Kasumi-1 (cell line): ENCODE data around the gene SMARCA4.
"Not testable (repeated sequence)": the region's sequence is repeated elsewhere in the genome, so short reads cannot be mapped to it uniquely, and the experiment has no call there.

Experiments
- DNase-seq, 2 experiments: peaks; one replicate each; lab custom pipeline; 2025; lab: John Stamatoyannopoulos, UW

SMARCA4 gene

DNA sequence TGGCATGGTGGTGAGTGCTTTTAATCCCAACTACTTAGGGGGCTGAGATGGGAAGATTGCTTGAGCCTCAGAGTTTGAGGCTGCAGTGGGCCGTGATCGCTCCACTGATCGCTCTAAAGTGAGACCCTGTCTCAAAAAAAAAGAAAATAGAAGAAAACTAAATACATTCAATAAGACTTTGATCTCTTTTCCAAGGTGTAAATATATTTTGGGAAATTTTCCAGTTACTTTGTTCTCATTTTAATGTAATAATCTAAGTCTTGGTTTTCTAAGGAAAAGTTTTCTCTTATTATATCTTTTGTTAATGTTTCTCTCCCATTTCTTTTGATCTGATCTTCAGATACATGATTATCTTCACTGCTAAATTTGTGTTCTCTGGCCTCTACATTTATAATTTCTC lies 138.0 kb downstream of the SMARCA4 start:
- no peak for DNase-seq

DNA sequence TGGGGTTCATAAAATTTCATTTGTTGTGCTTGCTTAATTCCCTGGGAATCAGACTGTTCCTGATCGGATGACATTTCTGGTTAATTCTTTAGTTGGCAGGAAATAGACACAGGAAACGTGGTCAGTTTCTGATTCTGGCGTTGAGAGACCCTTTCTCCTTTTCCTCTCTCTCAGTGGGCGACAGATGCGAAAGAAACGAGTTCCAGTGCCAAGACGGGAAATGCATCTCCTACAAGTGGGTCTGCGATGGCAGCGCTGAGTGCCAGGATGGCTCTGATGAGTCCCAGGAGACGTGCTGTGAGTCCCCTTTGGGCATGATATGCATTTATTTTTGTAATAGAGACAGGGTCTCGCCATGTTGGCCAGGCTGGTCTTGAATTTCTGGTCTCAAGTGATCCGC lies 139.2 kb downstream of the SMARCA4 start:
- no peak for DNase-seq

DNA sequence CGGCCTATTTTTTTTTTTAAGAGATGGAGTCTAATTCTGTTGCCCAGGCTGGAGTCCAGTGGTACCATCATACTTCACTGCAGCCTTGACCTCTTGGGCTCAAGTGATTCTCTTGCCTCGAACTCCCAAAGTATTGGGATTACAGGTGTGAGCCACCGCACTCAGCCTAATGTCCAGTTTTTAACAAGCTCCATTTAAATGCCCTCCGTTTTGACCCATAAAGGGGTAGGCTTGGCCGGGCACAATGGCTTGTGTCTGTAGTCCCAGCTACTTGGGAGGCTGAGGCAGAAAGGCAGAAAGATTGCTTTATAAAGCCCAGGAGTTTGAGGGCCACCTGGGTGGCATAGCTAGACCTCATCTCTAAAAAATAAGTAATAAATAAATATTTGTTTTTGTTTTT lies 140.2 kb downstream of the SMARCA4 start:
- no peak for DNase-seq

DNA sequence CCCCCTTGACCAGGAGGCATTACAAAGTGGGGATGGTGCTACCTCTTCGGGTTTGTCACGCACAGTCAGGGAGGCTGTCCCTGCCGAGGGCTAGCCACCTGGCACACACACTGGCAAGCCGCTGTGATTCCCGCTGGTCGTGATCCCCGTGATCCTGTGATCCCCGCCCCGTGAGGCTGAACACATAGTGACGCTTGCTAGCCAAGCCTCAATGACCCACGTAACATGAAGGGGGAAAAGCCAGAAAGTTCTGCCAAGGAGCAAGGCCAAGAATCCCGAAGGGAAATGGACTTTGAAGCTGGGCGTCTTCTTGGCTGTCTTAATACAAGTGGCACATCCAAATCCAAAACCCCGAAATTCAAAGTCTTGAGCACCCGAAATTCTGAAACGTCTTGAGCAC lies 142.1 kb downstream of the SMARCA4 start:
- DNase-seq = no peak

DNA sequence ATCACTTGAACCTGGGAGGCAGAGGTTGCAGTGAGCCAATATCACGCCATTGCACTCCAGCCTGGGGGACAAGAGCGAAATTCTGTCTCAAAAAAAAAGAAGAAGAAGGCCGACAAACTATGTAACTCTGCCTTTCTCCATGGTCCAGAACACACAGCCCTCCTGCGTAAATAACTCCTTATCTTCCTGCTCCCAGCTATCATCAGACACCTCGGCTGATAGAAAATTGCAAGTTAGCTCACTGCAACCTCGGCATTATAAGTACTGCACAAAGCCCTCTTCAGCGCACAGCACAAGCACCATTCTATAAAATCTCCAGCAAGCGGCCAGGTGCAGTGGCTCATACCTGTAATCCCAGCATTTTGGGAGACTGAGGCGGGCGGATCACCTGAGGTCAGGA lies 142.8 kb downstream of the SMARCA4 start:
- DNase-seq = not testable (repeated sequence)

DNA sequence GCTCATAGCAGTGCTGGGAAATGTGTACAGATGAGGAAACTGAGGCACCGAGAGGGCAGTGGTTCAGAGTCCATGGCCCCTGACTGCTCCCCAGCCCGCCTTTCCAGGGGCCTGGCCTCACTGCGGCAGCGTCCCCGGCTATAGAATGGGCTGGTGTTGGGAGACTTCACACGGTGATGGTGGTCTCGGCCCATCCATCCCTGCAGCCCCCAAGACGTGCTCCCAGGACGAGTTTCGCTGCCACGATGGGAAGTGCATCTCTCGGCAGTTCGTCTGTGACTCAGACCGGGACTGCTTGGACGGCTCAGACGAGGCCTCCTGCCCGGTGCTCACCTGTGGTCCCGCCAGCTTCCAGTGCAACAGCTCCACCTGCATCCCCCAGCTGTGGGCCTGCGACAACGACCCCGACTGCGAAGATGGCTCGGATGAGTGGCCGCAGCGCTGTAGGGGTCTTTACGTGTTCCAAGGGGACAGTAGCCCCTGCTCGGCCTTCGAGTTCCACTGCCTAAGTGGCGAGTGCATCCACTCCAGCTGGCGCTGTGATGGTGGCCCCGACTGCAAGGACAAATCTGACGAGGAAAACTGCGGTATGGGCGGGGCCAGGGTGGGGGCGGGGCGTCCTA lies 144.3 kb downstream of the SMARCA4 start:
- DNase-seq = no peak

DNA sequence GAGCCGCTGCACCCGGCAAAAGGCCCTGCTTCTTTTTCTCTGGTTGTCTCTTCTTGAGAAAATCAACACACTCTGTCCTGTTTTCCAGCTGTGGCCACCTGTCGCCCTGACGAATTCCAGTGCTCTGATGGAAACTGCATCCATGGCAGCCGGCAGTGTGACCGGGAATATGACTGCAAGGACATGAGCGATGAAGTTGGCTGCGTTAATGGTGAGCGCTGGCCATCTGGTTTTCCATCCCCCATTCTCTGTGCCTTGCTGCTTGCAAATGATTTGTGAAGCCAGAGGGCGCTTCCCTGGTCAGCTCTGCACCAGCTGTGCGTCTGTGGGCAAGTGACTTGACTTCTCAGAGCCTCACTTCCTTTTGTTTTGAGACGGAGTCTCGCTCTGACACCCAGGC lies 145.6 kb downstream of the SMARCA4 start:
- no peak for DNase-seq

DNA sequence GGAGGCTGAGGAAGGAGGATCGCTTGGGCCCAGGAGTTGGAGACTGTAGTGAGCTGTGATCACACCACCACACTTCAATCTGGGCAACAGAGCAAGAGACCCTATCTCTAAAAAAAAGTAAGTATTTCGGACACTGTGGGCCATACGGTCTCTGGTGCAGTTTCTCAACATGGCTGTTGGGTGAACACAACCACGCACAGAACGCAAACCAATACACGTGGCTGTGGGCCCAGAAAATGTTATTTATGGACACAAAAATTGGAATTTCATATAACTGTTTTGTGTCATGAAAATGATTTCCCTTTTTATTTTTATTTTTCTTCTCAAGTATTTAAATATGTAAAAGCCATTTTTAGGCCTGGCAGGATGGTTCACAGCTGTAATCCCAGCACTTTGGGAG lies 147.9 kb downstream of the SMARCA4 start:
- DNase-seq = no peak

DNA sequence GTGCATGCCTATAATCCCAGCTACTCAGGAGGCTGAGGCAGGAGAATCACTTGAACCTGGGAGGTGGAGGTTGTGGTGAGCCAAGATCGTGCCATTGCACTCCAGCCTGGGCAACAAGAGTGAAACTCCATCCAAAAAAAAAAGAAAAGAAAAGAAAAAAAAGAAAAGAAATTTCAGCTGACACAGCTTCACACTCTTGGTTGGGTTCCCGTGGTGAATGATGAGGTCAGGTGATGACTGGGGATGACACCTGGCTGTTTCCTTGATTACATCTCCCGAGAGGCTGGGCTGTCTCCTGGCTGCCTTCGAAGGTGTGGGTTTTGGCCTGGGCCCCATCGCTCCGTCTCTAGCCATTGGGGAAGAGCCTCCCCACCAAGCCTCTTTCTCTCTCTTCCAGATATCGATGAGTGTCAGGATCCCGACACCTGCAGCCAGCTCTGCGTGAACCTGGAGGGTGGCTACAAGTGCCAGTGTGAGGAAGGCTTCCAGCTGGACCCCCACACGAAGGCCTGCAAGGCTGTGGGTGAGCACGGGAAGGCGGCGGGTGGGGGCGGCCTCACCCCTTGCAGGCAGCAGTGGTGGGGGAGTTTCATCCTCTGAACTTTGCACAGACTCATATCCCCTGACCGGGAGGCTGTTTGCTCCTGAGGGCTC lies 150.4 kb downstream of the SMARCA4 start:
- DNase-seq = no peak

DNA sequence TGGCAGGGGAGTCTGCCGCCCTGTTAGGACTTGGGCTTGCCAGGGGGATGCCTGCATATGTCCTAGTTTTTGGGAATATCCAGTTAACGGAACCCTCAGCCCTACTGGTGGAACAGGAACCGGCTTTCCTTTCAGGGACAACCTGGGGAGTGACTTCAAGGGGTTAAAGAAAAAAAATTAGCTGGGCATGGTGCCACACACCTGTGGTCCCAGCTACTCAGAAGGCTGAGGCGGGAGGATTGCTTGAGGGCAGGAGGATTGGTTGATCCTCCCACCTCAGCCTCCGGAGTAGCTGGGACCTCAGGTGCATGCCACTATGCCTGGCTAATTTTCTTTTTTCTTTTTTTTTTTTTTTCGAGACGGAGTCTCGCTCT lies 150.9 kb downstream of the SMARCA4 start:
- DNase-seq = no peak
